SH-SY5Y (cell line): ENCODE results near the gene CHRNA3.

ENCODE experiments used
- GATA2 ChIP-seq: IDR thresholded peaks from 2 replicates; pipeline ENCODE4 v1.6.1; 2011; ENCODE audit warnings: mild to moderate bottlenecking, low read depth, low read length
- GATA3 ChIP-seq: IDR thresholded peaks from 2 replicates; pipeline ENCODE4 v1.6.1; 2011; ENCODE audit warnings: low read depth, mild to moderate bottlenecking, low read length, moderate library complexity

GRCh38 chr15:78618064-78618463 lies 2.7 kb downstream of the CHRNA3 start:
- TF ChIP-seq GATA2: no peak
- no peak for TF ChIP-seq GATA3
